ACHN (cell line): ENCODE results near the gene GOLGA8H.
"Not testable (repeated sequence)": the region's sequence is repeated elsewhere in the genome, so short reads cannot be mapped to it uniquely, and the experiment has no call there.

Experiments used
- DNase-seq: peaks from one replicate; pipeline ENCODE4 v3.0.0-alpha.2; 2015
- in situ Hi-C: cut with HindIII; loops from 2 replicates; pipeline ENCODE4 v1.10.0; 2017; ENCODE audit warnings: low sequenced_read_pairs, low pct_ligation_motif_present, low pct_unique_long_range_greater_than_20kb

GOLGA8H gene

GRCh38 chr15:30603796-30604195 lies at the start of gene GOLGA8H:
Gene GOLGA8H, plus strand, starts transcription at chr15:30604028. Its CDS starts 98 bp downstream, at chr15:30604126.
- in situ Hi-C loops, DNase-seq: not testable (repeated sequence)

- in situ Hi-C loops, DNase-seq: not testable (repeated sequence)
Observed at GRCh38 chr15:30566949-30567348, 36.9 kb upstream of the GOLGA8H start.

GRCh38 chr15:30573012-30573491 lies 30.8 kb upstream of the GOLGA8H start:
- in situ Hi-C loops: not testable (repeated sequence)

GRCh38 chr15:30579394-30579970 lies 24.3 kb upstream of the GOLGA8H start:
- DNase-seq, in situ Hi-C loops: not testable (repeated sequence)

More at GRCh38 chr15:30573012-30573491, 30.8 kb upstream of the GOLGA8H start:
- not testable (repeated sequence) for DNase-seq

- in situ Hi-C loops, DNase-seq: not testable (repeated sequence)
Observed at GRCh38 chr15:30580716-30581115, 23.1 kb upstream of the GOLGA8H start.

- DNase-seq, in situ Hi-C loops: not testable (repeated sequence)
Observed at GRCh38 chr15:30598953-30599352, 4.9 kb upstream of the GOLGA8H start.

- in situ Hi-C loops, DNase-seq: not testable (repeated sequence)
Observed at GRCh38 chr15:30612271-30612670, 8.4 kb downstream of the GOLGA8H start.

GRCh38 chr15:30621342-30621741 lies 17.5 kb downstream of the GOLGA8H start:
- in situ Hi-C loops: not testable (repeated sequence)
- DNase-seq: peak; percentile 9

GRCh38 chr15:30625436-30626193 lies 21.8 kb downstream of the GOLGA8H start, which contains the start of gene ARHGAP11B:
Gene ARHGAP11B, plus strand, starts transcription at chr15:30626128.
- peak; percentile 93 for DNase-seq
- in situ Hi-C loops: not testable (repeated sequence)

- in situ Hi-C loops: not testable (repeated sequence)
- DNase-seq: peak; percentile 30
Observed at GRCh38 chr15:30626194-30626565, 22.4 kb downstream of the GOLGA8H start.

- in situ Hi-C loops: not testable (repeated sequence)
- peak; percentile 19 for DNase-seq
Observed at GRCh38 chr15:30626632-30627031, 22.8 kb downstream of the GOLGA8H start.

- no peak for DNase-seq
- in situ Hi-C loops: no loop called here
Observed at GRCh38 chr15:30650012-30650929, 46.4 kb downstream of the GOLGA8H start.

GRCh38 chr15:30661154-30661553 lies 57.3 kb downstream of the GOLGA8H start:
- DNase-seq: peak; percentile 9
- in situ Hi-C loops: not testable (repeated sequence)
